Thyroid gland (tissue), 4 donors: Measurements from ENCODE around the gene NUP42.

Source experiments
- POLR2A ChIP-seq, 2 donors: fragments of 450-650 bp; IDR thresholded peaks; one replicate each; pipeline ENCODE4 v1.6.1; 2017; ENCODE audit warnings: antibody characterized with exemption in 2 of 2, mild to moderate bottlenecking in 2 of 2, moderate library complexity in 1 of 2
- TF ChIP-seq, protein P1 (sequence below), 6 experiments: fragments of 200-600 bp in 3 of 6; fragments of 450-650 bp in 3 of 6; sonication (generic) in 3 of 6; IDR thresholded peaks; one replicate each; pipeline ENCODE4 v1.5.1; 2016 to 2019; ENCODE audit warnings: antibody characterized with exemption in 6 of 6, mild to moderate bottlenecking in 2 of 6, inconsistent platforms in 1 of 6, moderate library complexity in 1 of 6

DNA sequence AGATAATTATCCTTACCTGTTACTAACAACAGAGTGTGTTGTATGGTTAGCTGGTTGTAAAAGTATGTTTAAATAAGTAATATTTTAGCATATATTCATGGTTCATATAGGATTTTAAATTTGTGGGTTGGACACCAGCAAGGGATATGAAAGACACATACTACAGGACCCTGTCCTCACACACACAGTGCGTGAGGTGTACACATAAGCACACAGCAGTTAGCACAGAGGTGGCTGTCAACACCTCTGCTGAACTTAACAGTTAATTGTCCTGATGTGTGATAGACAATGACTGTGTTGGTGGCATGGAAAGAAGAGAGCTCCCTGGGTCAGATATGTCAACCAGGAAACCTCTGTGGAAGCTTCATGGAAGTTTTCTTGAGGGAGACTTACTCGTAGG is 23.3 kb upstream of the NUP42 start:
- no peak for TF ChIP-seq POLR2A (IDR thresholded peaks at IDR 0.05)
- TF ChIP-seq, protein P1, sequence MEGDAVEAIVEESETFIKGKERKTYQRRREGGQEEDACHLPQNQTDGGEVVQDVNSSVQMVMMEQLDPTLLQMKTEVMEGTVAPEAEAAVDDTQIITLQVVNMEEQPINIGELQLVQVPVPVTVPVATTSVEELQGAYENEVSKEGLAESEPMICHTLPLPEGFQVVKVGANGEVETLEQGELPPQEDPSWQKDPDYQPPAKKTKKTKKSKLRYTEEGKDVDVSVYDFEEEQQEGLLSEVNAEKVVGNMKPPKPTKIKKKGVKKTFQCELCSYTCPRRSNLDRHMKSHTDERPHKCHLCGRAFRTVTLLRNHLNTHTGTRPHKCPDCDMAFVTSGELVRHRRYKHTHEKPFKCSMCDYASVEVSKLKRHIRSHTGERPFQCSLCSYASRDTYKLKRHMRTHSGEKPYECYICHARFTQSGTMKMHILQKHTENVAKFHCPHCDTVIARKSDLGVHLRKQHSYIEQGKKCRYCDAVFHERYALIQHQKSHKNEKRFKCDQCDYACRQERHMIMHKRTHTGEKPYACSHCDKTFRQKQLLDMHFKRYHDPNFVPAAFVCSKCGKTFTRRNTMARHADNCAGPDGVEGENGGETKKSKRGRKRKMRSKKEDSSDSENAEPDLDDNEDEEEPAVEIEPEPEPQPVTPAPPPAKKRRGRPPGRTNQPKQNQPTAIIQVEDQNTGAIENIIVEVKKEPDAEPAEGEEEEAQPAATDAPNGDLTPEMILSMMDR (IDR thresholded peaks at IDR 0.05) = no peak
